ENCODE measurements around the gene CEL.

DNA sequence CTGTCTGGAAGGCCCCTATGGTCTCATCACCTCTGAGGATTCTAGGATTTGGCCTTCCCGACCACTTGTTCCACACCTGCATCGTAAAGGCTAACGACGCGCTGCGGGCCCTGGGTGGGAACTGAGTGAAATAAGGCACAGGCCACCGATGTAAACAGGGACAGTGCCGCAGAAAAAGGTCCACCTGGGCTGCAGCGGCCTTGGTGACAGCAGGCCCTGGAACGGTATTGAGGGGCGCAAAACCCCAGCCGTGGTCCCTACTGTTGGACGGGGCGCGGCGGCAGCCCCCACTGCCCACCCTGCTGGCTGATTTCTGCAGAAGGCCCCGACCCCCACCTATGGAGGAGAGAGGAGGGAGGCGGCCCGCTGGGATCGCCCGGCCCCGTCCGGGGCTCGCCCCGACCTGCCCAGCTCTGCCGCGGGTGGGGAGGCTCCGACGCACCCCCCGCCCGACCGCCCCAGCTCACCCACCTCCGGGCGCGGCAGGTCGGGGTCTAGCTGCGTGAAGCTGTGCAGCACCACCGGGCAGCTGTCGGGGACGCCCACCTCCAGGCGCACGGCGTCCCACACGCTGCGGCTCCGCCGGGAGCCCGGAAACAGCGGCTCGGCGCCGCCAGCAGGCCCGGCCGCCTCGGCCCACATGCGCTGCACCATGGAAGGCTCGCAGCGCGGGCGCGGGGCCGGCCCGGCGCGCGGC is 58.9 kb downstream of the CEL start:
- TF ChIP-seq, protein P1, sequence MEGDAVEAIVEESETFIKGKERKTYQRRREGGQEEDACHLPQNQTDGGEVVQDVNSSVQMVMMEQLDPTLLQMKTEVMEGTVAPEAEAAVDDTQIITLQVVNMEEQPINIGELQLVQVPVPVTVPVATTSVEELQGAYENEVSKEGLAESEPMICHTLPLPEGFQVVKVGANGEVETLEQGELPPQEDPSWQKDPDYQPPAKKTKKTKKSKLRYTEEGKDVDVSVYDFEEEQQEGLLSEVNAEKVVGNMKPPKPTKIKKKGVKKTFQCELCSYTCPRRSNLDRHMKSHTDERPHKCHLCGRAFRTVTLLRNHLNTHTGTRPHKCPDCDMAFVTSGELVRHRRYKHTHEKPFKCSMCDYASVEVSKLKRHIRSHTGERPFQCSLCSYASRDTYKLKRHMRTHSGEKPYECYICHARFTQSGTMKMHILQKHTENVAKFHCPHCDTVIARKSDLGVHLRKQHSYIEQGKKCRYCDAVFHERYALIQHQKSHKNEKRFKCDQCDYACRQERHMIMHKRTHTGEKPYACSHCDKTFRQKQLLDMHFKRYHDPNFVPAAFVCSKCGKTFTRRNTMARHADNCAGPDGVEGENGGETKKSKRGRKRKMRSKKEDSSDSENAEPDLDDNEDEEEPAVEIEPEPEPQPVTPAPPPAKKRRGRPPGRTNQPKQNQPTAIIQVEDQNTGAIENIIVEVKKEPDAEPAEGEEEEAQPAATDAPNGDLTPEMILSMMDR (IDR thresholded peaks at IDR 0.05) = peak in 1 of 6 experiments; percentile 6
- TF ChIP-seq POLR2A (IDR thresholded peaks at IDR 0.05) (peak in 2 of 4 donors; percentile 37 to 49), EP300 (IDR thresholded peaks at IDR 0.05) (no peak), POLR2AphosphoS5 (IDR thresholded peaks at IDR 0.05) (no peak)
